ENCODE measurements around the gene ABCA13. TPM values are rescaled to one million over a fixed set of nuclear protein-coding genes. Genes with fewer than 3 reads are reported as not detected.
A peak's percentile ranks its signal among the peaks of the same experiment; 100 is the strongest.

ABCA13 gene
- total and polyA plus RNA-seq, 4 donors = 1.2 to 23.2 (median 3.5) TPM

DNA sequence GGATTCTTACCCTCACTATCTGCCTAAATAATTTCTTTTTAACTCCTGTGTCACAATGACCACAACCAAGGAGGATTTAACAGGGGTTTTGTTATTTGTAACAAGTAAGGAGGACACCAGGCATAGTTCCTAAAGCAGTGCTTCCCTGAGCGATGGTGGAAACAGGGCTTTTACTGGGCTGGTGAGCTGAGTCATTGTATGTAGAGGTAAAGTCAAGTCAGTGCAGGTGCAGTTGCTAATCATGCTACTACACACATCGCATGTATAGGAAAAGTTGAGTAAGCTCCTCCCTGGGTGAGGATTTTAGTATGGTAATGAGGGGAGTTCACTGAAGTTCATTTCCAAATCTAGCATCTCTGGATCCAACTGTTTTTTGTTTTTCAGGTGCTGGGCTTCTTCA, 22.9 kb upstream of the ABCA13 start:
- TF ChIP-seq, protein P1, sequence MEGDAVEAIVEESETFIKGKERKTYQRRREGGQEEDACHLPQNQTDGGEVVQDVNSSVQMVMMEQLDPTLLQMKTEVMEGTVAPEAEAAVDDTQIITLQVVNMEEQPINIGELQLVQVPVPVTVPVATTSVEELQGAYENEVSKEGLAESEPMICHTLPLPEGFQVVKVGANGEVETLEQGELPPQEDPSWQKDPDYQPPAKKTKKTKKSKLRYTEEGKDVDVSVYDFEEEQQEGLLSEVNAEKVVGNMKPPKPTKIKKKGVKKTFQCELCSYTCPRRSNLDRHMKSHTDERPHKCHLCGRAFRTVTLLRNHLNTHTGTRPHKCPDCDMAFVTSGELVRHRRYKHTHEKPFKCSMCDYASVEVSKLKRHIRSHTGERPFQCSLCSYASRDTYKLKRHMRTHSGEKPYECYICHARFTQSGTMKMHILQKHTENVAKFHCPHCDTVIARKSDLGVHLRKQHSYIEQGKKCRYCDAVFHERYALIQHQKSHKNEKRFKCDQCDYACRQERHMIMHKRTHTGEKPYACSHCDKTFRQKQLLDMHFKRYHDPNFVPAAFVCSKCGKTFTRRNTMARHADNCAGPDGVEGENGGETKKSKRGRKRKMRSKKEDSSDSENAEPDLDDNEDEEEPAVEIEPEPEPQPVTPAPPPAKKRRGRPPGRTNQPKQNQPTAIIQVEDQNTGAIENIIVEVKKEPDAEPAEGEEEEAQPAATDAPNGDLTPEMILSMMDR (IDR thresholded peaks at IDR 0.05; ENCODE audit: control extremely low read depth, extremely low read depth) = no peak
- Histone ChIP-seq H3K4me3 (no peak overlapping the region), H3K9me3 (ENCODE audit: control insufficient read depth in 4 of 4, insufficient read depth in 3 of 4, low read length in 3 of 4) (peaks cover 0 to 7% (median 0%) of the 10 kb centered on the region in 4 donors), H3K4me1 (ENCODE audit: control insufficient read depth in 5 of 5, insufficient read depth in 5 of 5, low read length in 5 of 5) (no peaks in the 10 kb centered on the region), H3K27me3 (ENCODE audit: control insufficient read depth in 3 of 3, insufficient read depth in 3 of 3, low read length in 2 of 3) (no peaks in the 10 kb centered on the region), H3K9ac (ENCODE audit: insufficient read depth in 1 of 2, low read length in 2 of 2) (no peak overlapping the region), H3K36me3 (ENCODE audit: control insufficient read depth in 4 of 4, insufficient read depth in 4 of 4, low read length in 4 of 4) (no peaks in the 10 kb centered on the region), H3K27ac (ENCODE audit: low read depth in 1 of 2, low read length in 1 of 2) (no peak overlapping the region)
- DNase-seq (no peak), ATAC-seq (ENCODE audit: insufficient read depth, low FRiP score) (no peak)
- WGBS, 2 donors = 89 to 94% methylated on average over 2 of the region's 2 CpGs

DNA sequence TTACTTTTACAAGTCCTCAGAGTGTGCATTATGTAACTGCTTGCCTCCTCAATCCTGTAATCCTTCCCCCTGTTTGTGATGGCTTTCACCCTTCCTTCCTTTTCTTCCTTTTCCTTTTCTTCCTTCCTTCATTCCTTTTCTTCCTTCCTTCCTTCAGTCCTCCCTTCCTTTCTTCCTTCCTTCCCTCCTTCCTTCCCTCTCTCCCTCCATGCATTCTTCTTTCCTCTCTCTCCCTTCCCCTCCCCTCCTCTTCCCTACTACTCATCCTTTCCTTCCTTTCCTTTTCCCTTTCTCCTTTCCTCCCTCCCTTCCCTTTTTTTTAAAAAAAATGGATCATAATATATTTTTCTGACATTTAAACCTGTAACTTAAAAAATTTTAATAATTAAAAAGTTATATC, 22.2 kb upstream of the ABCA13 start:
- Histone ChIP-seq H3K4me1 (ENCODE audit: control insufficient read depth in 5 of 5, insufficient read depth in 5 of 5, low read length in 5 of 5) (no peaks in the 10 kb centered on the region), H3K9me3 (ENCODE audit: control insufficient read depth in 4 of 4, insufficient read depth in 3 of 4, low read length in 3 of 4) (peaks cover 0 to 7% (median 0%) of the 10 kb centered on the region in 4 donors), H3K27ac (ENCODE audit: low read depth in 1 of 2, low read length in 1 of 2) (no peak overlapping the region), H3K27me3 (ENCODE audit: control insufficient read depth in 3 of 3, insufficient read depth in 3 of 3, low read length in 2 of 3) (no peaks in the 10 kb centered on the region), H3K36me3 (ENCODE audit: control insufficient read depth in 4 of 4, insufficient read depth in 4 of 4, low read length in 4 of 4) (no peaks in the 10 kb centered on the region), H3K9ac (ENCODE audit: insufficient read depth in 1 of 2, low read length in 2 of 2) (no peak overlapping the region), H3K4me3 (no peak overlapping the region)
- ATAC-seq (ENCODE audit: insufficient read depth, low FRiP score) (no peak), DNase-seq (no peak)
- TF ChIP-seq, protein P1 (IDR thresholded peaks at IDR 0.05; ENCODE audit: control extremely low read depth, extremely low read depth) = no peak

DNA sequence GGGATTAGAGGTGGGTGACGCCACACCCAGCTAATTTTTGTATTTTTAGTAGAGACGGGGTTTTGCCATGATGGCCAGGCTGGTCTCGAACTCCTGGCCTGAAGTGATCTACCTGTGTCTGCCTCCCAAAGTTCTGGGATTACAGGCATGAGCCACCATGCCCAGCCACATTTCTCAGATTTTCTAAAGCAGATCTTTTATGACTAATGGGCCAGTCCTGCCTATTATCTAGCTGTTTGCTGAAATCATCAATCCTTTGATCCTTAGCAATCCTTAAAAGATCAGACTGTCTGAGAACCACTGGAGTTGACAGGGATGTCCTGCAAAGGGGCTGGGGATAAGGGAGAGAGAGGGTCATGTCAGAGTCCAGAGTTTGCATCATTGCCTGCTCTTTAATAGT, 21.2 kb upstream of the ABCA13 start:
- 94 to 95% methylated on average over 3 of the region's 3 CpGs for WGBS, 2 donors
- no peaks in the 10 kb centered on the region for H3K36me3 ChIP-seq (ENCODE audit: control insufficient read depth in 4 of 4, insufficient read depth in 4 of 4, low read length in 4 of 4)
- no peak overlapping the region for H3K9ac ChIP-seq (ENCODE audit: insufficient read depth in 1 of 2, low read length in 2 of 2)
- H3K27me3 ChIP-seq (ENCODE audit: control insufficient read depth in 3 of 3, insufficient read depth in 3 of 3, low read length in 2 of 3) = no peaks in the 10 kb centered on the region
- no peak for ATAC-seq (ENCODE audit: insufficient read depth, low FRiP score)
- DNase-seq = no peak
- H3K9me3 ChIP-seq (ENCODE audit: control insufficient read depth in 4 of 4, insufficient read depth in 3 of 4, low read length in 3 of 4) = peaks cover 0 to 7% (median 0%) of the 10 kb centered on the region in 4 donors
- no peaks in the 10 kb centered on the region for H3K4me1 ChIP-seq (ENCODE audit: control insufficient read depth in 5 of 5, insufficient read depth in 5 of 5, low read length in 5 of 5)
- TF ChIP-seq, protein P1 (IDR thresholded peaks at IDR 0.05; ENCODE audit: control extremely low read depth, extremely low read depth) = no peak
- H3K27ac ChIP-seq (ENCODE audit: low read depth in 1 of 2, low read length in 1 of 2) = no peak overlapping the region
- no peak overlapping the region for H3K4me3 ChIP-seq

DNA sequence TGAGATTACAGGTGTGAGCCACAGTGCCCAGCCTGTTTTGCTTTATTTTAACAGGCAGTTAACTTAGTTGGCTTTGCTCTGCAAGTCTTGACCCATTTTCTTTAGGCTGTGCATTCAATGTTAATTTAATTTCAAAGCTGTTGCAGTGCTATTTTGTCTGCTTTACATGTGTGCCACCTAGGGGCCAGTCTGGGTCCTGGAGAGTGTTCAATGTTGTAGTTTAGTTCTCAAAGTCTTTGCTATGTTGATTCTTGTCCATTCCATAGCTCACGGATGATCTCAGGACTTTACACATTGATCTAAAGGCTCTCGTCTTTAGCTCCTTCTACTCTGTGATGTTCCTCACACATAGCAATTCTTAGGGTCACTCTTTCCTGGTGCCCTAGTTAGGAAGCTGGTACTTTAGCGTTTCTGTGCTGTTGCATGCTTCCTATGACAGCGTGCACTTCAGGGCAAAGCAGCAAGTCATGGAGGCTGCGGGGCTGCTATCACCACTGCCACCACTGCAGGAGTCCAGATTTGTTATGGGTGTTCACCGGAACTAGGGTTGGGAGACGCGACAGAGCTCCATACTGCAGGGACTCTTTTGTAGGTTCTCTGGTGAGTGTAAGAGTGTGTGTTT, 16.4 kb upstream of the ABCA13 start:
- H3K4me1 ChIP-seq (ENCODE audit: control insufficient read depth in 5 of 5, insufficient read depth in 5 of 5, low read length in 5 of 5) = no peaks in the 10 kb centered on the region
- H3K9ac ChIP-seq (ENCODE audit: insufficient read depth in 1 of 2, low read length in 2 of 2) = no peak overlapping the region
- no peaks in the 10 kb centered on the region for H3K36me3 ChIP-seq (ENCODE audit: control insufficient read depth in 4 of 4, insufficient read depth in 4 of 4, low read length in 4 of 4)
- H3K9me3 ChIP-seq (ENCODE audit: control insufficient read depth in 4 of 4, insufficient read depth in 3 of 4, low read length in 3 of 4) = peaks cover 0 to 7% (median 0%) of the 10 kb centered on the region in 4 donors
- ATAC-seq (ENCODE audit: insufficient read depth, low FRiP score) (no peak), DNase-seq (peak in 2 of 3 donors; percentile 20 to 32)
- 85 to 89% methylated on average over 8 of the region's 8 CpGs for WGBS, 2 donors
- H3K4me3 ChIP-seq = no peak overlapping the region
- TF ChIP-seq, protein P1 (IDR thresholded peaks at IDR 0.05; ENCODE audit: control extremely low read depth, extremely low read depth) = peak; percentile 16
- no peak overlapping the region for H3K27ac ChIP-seq (ENCODE audit: low read depth in 1 of 2, low read length in 1 of 2)
- H3K27me3 ChIP-seq (ENCODE audit: control insufficient read depth in 3 of 3, insufficient read depth in 3 of 3, low read length in 2 of 3) = no peaks in the 10 kb centered on the region

Data from lung (tissue), 12 donors.